ENCODE results near the gene FIBCD1. TPM values are rescaled to one million over a fixed set of nuclear protein-coding genes. Genes with fewer than 3 reads are reported as not detected.

The FIBCD1 gene
- total RNA-seq: not detected
- long read RNA-seq: 0 reads

- intact Hi-C loops (cut with DNase I): no loop called here
- TF ChIP-seq POLR2A (IDR thresholded peaks at IDR 0.05): no peak
- peak in 3 of 4 donors; percentile 8 to 23 (median 15) for TF ChIP-seq CTCF (IDR thresholded peaks at IDR 0.05)
- under 1% methylated on average over 28 of the region's 98 CpGs for WGBS (ENCODE audit: insufficient coverage, low coverage, low lambda C conversion rate, missing lambda C conversion rate)
- no peak for DNase-seq
- Histone ChIP-seq H3K36me3 (no peaks in the 10 kb centered on the region), H3K27me3 (peaks cover 0 to 36% of the 10 kb centered on the region in 2 donors), H3K27ac (no peak within 1 kb of the TSS), H3K4me1 (peaks cover 0 to 10% (median 0%) of the 10 kb centered on the region in 4 donors), H3K9me3 (no peaks in the 10 kb centered on the region), H3K4me3 (peak within 1 kb of the TSS in 2 of 3 donors; percentile 20 to 39)
- no peak for ATAC-seq
These were observed at the start of gene FIBCD1 for GRCh38 chr9:130938652-130939404. Gene FIBCD1 (minus strand): TSS chr9:130939247. CDS start chr9:130938607, 640 bp downstream.

GRCh38 chr9:130988400-130988747 is 49.3 kb upstream of the FIBCD1 start:
- no peak for ATAC-seq

GRCh38 chr9:130987738-130988399 is 48.8 kb upstream of the FIBCD1 start:
- Histone ChIP-seq H3K36me3 (no peaks in the 10 kb centered on the region), H3K4me1 (no peaks in the 10 kb centered on the region), H3K27me3 (no peaks in the 10 kb centered on the region), H3K27ac (no peak overlapping the region), H3K9me3 (no peaks in the 10 kb centered on the region), H3K4me3 (no peak overlapping the region)
- DNase-seq: no peak
- no peak for TF ChIP-seq POLR2A (IDR thresholded peaks at IDR 0.05)
- TF ChIP-seq CTCF (IDR thresholded peaks at IDR 0.05): no peak
- 51% methylated on average over 10 of the region's 10 CpGs for WGBS (ENCODE audit: insufficient coverage, low coverage, low lambda C conversion rate, missing lambda C conversion rate)
- no peak for ATAC-seq
- intact Hi-C loops (cut with DNase I): no loop called here

More at GRCh38 chr9:130988400-130988747, 49.3 kb upstream of the FIBCD1 start:
- H3K27me3 ChIP-seq: no peaks in the 10 kb centered on the region
- H3K4me3 ChIP-seq: no peak overlapping the region
- no peaks in the 10 kb centered on the region for H3K36me3 ChIP-seq
- no peaks in the 10 kb centered on the region for H3K9me3 ChIP-seq
- intact Hi-C loops (cut with DNase I): no loop called here
- DNase-seq: no peak
- H3K27ac ChIP-seq: no peak overlapping the region
- 58% methylated on average over 2 of the region's 2 CpGs for WGBS (ENCODE audit: insufficient coverage, low coverage, low lambda C conversion rate, missing lambda C conversion rate)
- no peaks in the 10 kb centered on the region for H3K4me1 ChIP-seq
- TF ChIP-seq CTCF (IDR thresholded peaks at IDR 0.05) (no peak), POLR2A (IDR thresholded peaks at IDR 0.05) (no peak)

GRCh38 chr9:130987054-130987453 is 48.0 kb upstream of the FIBCD1 start:
- TF ChIP-seq POLR2A (IDR thresholded peaks at IDR 0.05) (no peak), CTCF (IDR thresholded peaks at IDR 0.05) (no peak)
- no peaks in the 10 kb centered on the region for H3K27me3 ChIP-seq
- H3K27ac ChIP-seq: no peak overlapping the region
- WGBS (ENCODE audit: insufficient coverage, low coverage, low lambda C conversion rate, missing lambda C conversion rate): 56% methylated on average over 5 of the region's 7 CpGs
- no peaks in the 10 kb centered on the region for H3K4me1 ChIP-seq
- no peak overlapping the region for H3K4me3 ChIP-seq
- H3K36me3 ChIP-seq: no peaks in the 10 kb centered on the region
- H3K9me3 ChIP-seq: no peaks in the 10 kb centered on the region
- intact Hi-C loops (cut with DNase I): no loop called here
- DNase-seq (no peak), ATAC-seq (no peak)
